ENCODE data around the gene HPDL.

- TF ChIP-seq TAF1 (IDR thresholded peaks at IDR 0.05; ENCODE audit: borderline replicate concordance, low read depth, low read length) = no peak
- no peak for TF ChIP-seq POLR2AphosphoS5 (IDR thresholded peaks at IDR 0.05; ENCODE audit: low read depth, low read length)
- no peak for TF ChIP-seq POLR2A (IDR thresholded peaks at IDR 0.05; ENCODE audit: low read depth, low read length)
These were observed 29.0 kb downstream of the HPDL start for GRCh38 chr1:45355683-45356082.
